Stimulated activated CD4-positive, alpha-beta T cell treated with anti-CD3 and anti-CD28 coated beads, Interleukin-12 subunit alpha, Interleukin-12 subunit beta, amount 100 ng/mL, for 48 hours (primary cell): Measurements from ENCODE around the gene PAX6.

ENCODE experiments used
- DNase-seq, 3 donors: peaks; one replicate each; pipeline ENCODE4 v3.0.0-alpha.2; 2020; ENCODE audit warnings: low read depth in 2 of 3, low spot score in 1 of 3

PAX6 gene

GRCh38 chr11:31798554-31799434 lies 12.3 kb downstream of the PAX6 start:
- DNase-seq = no peak

- DNase-seq = no peak
These were observed 13.0 kb downstream of the PAX6 start for GRCh38 chr11:31798057-31798553.

GRCh38 chr11:31797190-31798056 lies 13.7 kb downstream of the PAX6 start:
- DNase-seq = no peak

DNA sequence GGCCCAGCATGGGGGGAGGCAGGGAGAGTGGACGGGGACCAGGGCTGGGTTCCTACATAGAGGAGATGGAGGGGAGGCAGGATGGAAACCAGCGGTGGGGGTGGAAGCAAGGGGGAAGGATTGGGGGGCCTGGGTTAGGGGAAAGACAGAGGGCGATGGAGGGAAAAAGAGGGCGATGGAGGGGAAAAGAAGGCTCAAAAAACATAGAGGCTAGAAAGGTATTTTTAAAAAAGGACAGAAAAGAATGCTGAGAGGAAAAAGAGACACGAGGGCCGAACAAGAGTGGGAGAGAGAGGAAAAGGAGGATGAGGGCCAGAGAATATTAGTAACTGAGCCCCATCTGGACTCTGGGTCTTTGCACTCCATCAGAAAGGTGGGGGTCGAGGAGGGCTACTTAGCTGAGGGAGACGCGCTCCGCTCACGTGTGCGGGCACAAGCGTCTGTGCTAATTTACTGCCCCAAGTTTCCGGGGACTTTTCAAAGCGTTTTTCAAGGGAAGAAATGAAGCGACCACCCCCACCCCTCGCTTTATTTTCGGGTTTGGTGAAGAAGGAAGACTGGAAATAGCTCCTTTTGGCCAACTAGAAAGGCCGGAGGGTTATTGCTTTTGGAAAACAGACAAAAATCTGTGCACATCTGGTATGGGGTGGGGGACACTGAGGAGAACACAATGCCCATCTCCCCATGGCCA lies 14.5 kb downstream of the PAX6 start:
- DNase-seq = no peak

DNA sequence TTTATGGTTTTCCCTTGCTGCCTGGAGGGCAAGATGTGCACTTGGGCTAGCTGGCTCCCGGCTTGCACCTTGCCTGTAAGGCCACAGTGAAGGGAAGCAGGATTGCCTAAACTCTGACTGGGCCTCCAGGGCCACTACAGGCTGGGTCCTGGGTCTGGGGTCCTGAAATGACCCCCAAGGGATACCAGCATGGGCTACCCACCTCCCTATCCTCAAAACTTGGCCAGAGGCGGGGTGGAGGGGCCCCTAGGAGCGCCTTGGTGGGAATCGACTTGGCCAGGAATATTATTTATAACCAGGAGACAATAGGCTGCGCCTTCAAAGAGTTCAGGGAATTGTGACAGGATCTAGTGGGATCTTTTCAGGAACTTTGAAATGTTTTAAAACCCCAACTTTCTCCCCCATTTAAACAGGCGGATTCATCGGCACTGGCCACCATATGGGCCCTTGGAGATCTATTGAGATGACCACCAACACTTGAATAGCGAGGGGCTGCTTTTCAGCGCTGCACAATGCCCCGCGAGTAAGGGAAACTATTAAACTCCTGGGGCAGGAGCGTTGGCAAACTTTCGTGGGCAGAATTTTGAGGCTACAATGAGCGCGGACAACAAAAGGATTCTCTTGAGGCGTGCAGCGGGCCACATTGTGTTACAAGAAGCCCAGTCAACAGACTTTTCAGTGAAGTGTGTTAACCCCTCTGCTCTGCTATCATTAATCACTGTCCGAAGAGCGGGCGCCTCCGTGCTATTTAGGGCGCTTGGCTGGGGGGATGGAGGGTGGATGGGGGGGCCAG lies 15.2 kb downstream of the PAX6 start:
- no peak for DNase-seq

GRCh38 chr11:31794548-31794947 lies 16.6 kb downstream of the PAX6 start:
- DNase-seq = no peak

DNA sequence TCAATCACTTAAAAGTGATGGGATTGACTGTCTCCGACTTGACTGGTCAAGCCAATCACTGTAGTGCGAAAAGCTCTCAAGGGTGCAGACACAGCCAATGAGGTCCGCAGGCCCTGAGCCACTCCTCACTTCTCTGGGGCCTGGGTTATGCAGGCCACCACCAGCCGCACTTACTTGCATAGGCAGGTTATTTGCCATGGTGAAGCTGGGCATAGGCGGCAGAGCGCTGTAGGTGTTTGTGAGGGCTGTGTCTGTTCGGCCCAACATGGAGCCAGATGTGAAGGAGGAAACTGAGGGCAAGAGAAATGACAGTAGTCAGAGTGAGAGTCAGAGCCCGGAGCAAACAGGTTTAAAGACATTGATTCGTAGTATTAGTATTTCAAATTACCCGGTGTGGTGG lies 17.9 kb downstream of the PAX6 start:
- no peak for DNase-seq

GRCh38 chr11:31792456-31792855 lies 18.7 kb downstream of the PAX6 start:
- no peak for DNase-seq

DNA sequence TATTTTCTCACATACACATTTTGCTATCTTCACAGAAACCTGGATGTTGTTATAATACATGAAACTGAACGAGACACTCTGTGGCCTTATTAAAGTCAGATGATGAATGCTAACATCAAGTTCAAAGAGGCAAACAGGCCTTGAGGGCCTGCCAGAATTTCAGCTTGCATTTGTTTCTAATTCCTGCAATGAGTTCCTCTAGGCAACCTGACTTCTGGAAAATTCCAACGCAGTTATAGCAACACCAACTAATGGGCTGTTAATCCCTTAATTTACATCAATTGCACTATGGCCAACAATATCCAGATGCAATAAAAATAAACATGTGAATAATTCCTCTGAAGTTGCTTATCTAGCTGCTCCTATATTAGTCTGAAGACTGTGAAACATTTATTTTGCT lies 19.1 kb downstream of the PAX6 start:
- DNase-seq = no peak

DNA sequence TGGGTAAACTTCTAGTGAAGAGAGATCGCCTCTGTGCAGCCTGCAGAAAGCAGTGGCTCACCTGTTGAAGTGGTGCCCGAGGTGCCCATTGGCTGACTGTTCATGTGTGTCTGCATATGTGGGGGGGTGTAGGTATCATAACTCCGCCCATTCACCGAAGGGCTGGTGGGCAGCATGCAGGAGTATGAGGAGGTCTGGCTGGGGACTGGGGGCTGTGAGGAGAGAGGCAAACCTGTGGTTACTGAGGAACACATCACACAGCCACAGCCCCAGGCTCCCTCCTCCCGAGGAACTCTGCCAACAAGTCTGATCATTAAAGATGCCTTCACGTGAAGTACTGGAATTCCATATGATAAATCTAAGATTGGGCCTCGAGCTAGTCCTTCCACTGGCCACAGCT lies 20.5 kb downstream of the PAX6 start:
- no peak for DNase-seq

DNA sequence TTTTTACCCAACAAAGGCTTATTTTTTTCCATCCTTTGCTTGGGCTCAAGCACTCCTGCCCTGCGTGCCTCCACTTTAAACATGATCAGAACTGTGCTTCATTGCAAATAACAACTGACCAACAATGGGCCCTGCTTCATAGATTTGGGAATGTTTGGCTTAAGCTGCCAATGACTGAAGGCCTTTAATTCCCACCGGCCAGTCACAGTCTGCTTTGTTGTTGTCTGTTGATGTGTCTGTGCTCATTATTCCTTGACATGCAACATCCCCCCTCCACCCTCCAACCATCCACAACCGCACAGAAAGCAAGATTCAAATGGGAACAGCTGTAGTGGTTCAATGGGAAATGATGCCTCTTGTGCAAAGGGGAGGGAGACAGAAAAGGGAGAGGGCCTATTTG lies 23.0 kb downstream of the PAX6 start:
- DNase-seq = no peak

- no peak for DNase-seq
These were observed 24.0 kb downstream of the PAX6 start for GRCh38 chr11:31786996-31787685.

GRCh38 chr11:31784611-31785010 lies 26.5 kb downstream of the PAX6 start:
- DNase-seq = no peak

- no peak for DNase-seq
These were observed 27.9 kb downstream of the PAX6 start for GRCh38 chr11:31783252-31783651.

DNA sequence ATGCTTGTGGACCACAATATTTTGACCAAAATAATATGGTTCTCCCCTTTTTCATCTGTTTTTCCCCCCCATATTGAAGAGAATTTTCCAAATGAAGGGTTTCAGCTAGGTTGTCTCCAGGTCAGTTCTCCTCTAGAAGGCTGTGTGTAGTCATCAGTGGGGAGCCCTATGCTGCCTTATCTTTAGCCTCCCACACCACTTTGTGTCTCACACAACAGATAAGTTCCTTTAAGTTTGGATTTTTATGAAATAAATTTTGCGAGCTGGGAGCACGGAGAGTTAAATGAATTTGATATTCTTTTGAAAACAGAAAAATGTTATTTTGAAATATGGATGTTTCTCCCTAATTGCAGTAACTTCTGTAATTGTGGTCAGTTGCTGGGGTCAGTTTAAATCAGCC lies 28.9 kb downstream of the PAX6 start:
- DNase-seq = no peak

DNA sequence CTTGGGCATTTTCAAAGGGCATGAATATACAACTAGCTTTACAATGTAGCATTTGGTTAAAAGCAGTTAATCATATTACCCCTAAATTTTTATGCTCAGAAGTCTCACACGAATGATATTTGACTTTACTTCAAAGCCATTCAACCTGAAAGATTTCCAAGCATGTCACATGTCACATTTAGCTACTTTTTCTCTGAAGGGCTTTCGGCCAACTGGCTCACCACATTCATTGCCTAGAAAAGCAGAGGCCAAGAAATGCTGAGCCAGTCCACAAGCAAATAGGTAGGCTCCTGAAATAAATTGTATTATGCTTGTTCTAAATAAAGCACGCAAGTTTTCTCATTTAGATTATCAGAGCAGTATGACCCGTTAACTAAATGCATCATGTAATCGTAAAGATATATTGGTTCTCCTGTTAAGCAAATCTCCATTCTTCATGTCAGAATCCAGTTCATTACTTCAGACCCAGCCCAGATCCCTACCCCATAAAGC lies 30.6 kb downstream of the PAX6 start:
- DNase-seq = no peak

DNA sequence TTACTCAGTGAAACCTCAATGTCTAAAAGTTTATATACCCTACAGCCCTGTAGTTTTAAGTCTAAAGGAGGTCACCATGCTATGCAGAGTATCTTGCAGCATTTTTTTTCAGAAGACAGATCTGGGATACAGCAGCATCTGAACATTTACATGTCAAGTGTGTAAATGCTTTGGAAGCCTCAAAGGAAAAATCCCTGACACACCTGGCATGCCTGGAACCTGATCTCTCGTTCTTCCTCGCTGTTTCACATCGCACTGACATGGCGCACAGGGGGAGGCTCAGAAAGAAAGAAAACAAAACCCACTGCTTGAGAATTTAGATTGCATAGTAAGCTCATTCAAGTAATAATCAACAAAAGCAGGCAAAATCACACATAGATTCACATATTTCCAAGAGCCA lies 31.0 kb downstream of the PAX6 start:
- no peak for DNase-seq

GRCh38 chr11:31779374-31779791 lies 31.7 kb downstream of the PAX6 start:
- no peak for DNase-seq

- DNase-seq = no peak
These were observed 38.7 kb downstream of the PAX6 start for GRCh38 chr11:31772412-31772811.
